NCI-H69 (cell line): ENCODE results near the gene KAZN.
A peak's percentile ranks its signal among the peaks of the same experiment; 100 is the strongest.

Experiments
- DNase-seq: peaks from one replicate; lab custom pipeline; 2025; lab: John Stamatoyannopoulos, UW

KAZN gene

DNA sequence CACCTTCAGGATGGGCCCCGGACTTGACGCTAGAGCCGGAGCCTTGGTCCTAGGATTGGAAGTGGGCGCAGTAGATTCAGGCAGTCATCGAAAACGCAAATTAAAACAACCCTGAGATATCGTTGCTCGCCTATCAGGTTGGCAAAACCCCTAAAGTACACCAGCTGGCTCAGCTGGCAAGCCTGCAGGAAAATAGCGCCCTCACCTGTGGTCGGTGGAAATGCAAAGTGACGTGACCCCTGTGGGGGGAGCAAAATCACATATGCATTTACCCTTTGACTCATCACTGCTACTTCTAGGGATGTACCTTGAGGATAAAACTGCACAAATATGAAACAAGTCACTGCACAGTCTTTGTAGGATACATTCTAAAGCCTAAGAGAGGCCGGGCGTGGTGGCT is 384.8 kb downstream of the KAZN start:
- DNase-seq = no peak

DNA sequence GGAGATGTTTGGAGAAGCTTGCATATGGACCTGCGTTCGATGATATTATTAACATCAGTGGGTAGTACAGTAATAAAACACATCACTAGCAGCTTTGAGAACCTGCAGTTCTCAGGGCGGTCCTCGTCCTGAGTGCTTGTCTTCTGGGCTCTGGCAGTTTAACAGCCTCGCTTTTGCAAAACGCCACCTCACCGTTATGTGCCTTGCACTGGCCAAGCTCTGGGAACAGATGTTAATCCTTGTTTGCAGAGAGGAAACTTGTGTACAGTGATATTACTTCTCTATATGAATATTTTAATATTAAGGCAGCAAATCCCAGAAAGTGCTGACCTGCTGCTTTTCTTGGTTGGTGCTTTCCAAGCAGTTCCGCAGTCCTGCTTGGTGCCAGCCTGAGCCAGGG is 387.7 kb downstream of the KAZN start:
- no peak for DNase-seq

- DNase-seq = no peak
Observed at GRCh38 chr1:14987829-14988603, 389.5 kb downstream of the KAZN start.

GRCh38 chr1:14988636-14989035 is 390.2 kb downstream of the KAZN start:
- no peak for DNase-seq

DNA sequence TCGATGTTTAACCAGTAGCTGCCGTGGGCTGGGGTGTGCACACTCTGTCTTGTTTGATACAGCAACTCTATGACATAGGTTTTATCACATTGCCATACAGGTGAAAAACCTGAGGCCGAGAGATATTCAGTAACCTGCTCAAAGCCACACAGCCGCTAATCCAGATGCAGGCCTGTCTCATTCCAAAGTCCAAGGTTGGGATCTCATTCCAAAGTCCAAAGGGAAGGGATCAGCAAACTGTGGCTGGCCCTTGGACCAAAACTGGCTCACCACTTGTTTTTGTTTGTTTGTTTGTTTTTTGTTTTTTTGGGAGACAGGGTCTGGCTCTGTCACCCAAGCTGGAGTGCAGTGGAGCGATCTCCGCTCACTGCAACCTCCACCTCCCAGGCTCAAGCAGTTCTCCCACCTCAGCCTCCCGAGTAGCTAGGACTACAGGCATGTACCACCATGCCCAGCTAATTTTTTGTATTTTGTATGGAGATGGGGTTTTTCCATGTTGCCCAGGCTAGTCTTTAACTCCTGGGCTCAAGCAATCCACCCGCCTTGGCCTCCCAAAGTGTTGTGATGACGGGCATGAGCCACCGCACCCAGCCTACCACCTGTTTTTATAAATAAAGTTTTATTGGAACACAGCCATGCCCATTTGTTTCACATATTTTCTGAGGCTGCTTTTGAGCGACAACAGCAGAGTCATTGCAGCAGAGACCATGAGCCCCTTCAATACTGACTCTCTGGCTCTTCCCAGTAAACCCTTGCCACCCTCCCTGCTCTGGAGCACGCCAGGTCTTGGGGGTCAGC is 391.6 kb downstream of the KAZN start:
- no peak for DNase-seq

DNA sequence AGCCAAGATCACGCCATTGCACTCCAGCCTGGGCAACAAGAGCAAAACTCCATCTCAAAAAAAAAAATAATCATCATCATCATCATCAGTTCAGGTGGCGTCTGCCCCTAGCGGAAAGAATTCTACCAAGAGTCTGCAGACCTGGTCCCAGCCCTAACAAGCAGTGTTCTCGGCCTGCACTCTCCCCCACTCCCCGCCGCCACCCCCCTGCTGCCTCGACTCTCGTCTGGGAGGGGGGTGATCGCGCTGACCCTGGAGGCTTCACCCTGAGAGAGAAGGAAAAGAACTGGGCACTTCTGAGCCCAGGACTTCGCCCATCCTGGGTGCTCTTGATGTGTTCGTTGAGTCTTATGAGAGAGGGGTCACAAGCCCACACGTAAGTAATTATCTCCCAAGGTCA is 394.9 kb downstream of the KAZN start:
- DNase-seq = no peak

DNA sequence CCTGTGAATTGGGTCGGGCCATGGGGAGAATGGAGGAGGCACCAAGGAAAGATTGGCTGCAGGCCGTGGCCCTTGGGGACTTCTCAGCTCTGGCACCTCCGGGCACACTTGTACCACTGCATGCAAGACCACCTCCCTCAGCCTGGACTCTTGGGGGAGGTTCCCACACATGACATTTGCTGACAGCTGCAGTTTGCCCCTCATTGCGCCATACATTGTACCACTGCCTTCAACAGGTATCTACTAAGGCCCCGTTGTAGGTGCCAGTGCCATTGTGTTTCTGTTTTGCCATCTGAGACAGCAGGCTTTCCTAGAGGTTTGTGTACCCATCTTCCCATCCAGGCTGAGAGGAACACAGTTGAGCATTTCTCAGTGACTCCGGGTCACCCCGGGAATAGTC is 395.7 kb downstream of the KAZN start:
- DNase-seq = no peak

- DNase-seq = no peak
Observed at GRCh38 chr1:14994841-14995437, 396.5 kb downstream of the KAZN start.

DNA sequence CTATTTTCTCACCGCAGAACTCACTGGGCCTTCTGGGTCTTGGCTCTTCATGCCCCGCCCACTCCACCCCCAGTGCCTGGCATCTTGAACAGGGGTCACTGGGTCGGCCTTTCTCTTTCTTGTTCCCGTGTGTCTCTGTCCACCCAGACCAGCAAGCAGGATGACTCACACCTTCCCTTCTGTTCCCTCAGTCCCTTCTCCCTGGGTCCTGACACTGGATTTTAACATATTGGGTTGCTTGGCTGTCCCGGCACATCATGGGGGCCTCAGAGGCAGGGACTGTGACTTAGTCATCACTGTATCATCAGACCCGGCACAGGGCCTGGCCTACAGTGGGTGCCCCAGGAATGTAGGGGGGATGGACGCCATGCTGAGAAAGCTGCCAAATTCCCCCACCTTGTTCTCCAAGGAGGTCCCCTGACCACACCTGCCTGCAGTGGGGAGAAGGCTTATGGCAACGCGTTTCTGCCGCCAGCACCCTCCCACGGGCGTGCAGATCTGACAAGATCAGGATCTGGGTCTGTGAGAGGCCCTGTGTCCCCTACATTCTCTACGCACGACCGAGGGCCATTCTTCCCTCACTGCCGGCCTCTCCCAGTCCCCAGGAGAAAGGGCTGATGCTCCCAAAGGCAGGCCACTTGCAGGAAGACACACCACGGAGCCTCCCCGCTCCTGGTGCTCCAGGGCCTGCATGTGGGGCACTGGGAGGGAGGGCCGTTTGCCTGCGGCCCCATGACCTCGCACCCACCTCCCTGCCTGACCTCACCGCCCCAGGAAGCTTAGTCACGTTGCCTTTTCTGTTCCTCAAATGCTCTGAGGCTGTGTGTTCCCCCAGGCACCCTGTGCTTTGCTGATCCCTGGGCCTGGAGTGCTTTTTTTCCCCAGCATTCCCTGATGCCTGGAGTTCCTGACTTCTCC is 397.9 kb downstream of the KAZN start:
- no peak for DNase-seq

DNA sequence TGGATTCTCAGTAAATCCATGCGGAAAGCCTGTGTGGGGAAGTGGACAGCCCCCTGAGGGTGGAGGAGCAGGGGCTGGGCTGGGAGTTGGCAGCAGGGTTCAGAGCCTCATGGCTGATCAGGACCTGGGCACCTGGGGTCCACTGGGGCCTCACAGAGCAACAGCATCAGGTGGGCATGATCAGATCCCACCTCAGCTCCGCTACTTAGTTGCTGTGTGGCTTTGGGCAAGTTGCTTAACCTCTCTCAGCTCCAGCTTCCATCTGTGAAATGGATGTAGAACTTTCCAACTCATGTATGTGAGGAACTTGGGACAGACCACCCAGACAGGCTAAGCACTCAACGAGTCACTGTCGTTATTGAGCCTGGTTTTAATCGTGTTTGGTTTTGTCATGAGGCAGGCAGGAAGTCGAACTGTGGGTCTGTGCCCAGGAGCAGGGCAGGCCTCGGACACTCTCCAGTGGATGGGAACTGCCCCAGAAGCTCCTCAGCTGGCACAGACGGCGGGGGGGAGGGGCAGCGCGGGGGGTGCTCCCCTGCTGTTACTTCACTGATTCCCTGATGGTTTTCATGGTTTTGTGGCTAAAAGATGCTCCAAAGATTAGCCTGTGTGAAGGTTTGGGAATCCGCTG is 399.3 kb downstream of the KAZN start:
- DNase-seq = no peak

DNA sequence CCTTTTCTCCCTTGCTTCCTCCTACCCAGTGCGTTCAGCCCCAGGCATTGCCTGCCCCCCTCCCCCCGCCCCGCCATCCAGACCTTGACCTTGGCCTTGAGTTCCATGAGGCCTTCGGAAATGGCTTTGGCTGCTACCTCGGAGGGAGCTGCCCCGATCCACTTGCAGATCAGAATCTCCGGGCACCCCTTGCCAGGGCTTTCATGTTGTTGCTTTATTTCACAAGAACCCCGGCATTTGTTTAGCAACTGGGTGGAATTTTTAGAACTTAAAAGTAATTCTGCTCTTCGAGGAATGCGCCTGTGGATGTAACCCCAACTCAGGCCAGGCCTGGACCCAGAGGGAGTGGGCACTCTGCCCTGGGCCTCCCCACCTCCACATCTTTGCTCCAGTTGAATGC is 401.0 kb downstream of the KAZN start:
- DNase-seq = no peak

DNA sequence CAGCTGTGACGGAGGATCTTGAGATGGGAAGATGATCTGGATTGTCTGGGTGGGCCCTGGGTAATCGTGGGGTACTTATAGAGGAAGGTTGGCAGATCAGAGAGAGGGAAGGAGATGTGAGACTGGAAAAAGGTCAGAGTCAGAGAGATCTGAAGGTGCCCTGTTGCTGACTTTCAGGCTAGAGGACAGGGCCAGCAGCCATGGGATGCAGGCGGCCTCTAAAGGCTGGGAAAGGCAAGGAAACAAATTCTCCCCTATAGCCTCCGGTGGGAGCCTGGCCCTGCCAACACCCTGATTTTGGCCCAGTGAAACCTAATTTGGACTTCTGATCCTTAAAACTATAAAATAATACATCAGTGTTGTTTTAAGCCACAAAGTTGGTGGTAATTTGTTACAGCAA is 401.5 kb downstream of the KAZN start:
- no peak for DNase-seq

- no peak for DNase-seq
Observed at GRCh38 chr1:15000671-15001070, 402.2 kb downstream of the KAZN start.

GRCh38 chr1:15001317-15001915 is 402.9 kb downstream of the KAZN start:
- DNase-seq = no peak

- no peak for DNase-seq
Observed at GRCh38 chr1:15002325-15002724, 403.8 kb downstream of the KAZN start.

GRCh38 chr1:15004396-15004795 is 405.9 kb downstream of the KAZN start:
- peak; percentile 27 for DNase-seq

DNA sequence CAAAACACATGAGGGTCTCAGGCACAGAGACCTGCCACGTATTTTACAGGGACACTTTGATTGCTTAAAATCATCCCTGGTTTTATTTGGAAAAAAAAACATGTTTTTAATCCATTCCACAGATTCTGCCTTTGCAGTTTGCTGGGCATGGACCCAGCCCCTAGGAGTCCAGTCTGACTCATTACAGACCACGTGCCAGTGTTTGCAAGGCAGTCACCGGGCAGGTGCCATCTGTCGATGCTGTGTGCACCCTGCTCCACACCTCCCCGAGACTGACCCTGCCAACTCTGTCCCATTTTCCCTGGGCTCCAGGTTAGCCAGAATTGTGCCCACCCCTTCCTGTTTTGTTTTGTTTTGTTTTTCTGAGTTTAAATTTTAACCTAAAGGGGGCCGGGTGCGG is 406.6 kb downstream of the KAZN start:
- DNase-seq = peak; percentile 78

DNA sequence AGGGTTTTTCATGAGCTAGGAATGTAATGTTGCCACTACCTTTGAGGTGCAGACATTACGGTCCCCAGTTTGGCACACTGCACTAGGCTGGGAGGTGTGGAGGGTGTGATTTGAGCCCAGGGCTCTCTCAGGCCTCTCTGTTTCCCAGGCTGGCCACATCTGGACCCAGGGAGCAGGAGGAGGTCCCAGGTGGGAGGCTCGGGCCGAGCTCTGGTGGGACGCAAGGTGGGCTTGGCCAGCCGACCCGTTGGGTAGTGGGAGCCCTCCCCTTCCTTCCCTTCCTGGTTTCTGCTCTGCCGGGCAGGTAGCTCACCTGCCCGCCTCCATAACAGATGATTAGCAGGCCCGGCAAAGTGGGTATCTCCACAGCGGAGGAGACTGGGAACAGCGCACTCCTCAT is 408.9 kb downstream of the KAZN start:
- no peak for DNase-seq

GRCh38 chr1:15007842-15008241 is 409.4 kb downstream of the KAZN start:
- DNase-seq = no peak

DNA sequence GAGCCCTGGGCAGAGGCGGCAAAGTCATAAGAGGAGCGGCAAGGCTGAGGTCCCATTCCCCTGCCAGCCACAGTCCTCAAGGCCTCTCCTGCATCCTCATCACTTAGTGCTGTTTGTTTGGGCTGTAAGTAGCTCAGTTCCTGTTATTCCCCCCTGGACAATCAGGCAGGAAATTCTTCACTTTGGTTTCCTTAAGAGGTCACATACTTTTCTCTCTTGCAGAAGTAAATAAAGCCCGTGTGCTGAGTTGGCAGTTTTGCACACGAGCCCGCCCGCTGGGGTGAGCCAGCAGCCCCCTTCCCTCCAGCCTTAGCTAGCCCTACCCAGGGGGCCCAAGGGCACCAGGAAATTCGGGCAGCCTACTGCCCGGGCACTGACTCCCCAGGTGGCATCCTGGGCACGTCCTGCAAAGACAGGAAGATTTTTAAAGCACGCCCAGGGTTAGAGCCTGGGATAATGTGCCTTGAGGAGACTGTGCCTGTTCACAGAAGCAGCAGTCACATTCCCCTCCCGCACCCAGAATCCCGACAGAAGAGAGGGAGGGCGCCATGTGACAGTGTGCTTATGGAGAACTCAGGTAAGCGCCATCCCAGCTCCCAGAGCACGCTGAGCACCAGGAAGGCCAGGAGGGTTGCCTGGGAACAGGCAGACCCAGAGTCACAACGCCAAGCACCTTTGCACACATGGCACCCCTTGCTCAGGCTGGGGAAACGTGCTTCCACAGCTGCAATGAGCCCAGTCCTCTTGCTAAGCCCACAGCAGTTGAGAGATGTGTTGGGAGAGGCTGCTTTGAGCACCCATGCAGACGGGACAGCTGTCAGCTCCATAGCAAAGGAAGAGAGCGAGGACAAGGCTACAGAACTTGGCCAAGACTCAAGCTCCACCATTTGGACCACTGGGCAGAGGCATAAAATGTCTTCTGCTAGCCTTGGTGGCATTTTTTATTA is 410.6 kb downstream of the KAZN start:
- no peak for DNase-seq
